Activated T-cell treated with anti-CD3 and anti-CD28 coated beads for 48 hours (primary cell): ENCODE data around the gene CEP55.

Source experiments
- DNase-seq: peaks from one replicate; pipeline ENCODE4 v3.0.0-alpha.2; 2020; ENCODE audit warnings: low read depth

CEP55 gene

GRCh38 chr10:93469454-93469853 is 27.0 kb upstream of the CEP55 start:
- no peak for DNase-seq

GRCh38 chr10:93471110-93471651 is 25.2 kb upstream of the CEP55 start:
- DNase-seq = no peak

GRCh38 chr10:93473161-93473560 is 23.3 kb upstream of the CEP55 start:
- DNase-seq = no peak

- DNase-seq = no peak
Observed at GRCh38 chr10:93473804-93474472, 22.5 kb upstream of the CEP55 start.

- DNase-seq = no peak
Observed at GRCh38 chr10:93475227-93475626, 21.2 kb upstream of the CEP55 start.

- no peak for DNase-seq
Observed at GRCh38 chr10:93475871-93476270, 20.5 kb upstream of the CEP55 start.

GRCh38 chr10:93476756-93477155 is 19.7 kb upstream of the CEP55 start:
- DNase-seq = no peak

- DNase-seq = no peak
Observed at GRCh38 chr10:93478873-93479272, 17.5 kb upstream of the CEP55 start.

- DNase-seq = no peak
Observed at GRCh38 chr10:93481637-93482144, 14.7 kb upstream of the CEP55 start.

GRCh38 chr10:93482145-93482834 is 14.1 kb upstream of the CEP55 start, which contains the start of gene MYOF:
Gene MYOF (minus strand): TSS chr10:93482334. CDS start chr10:93482194, 140 bp downstream.
- DNase-seq = peak; percentile 23

- no peak for DNase-seq
Observed at GRCh38 chr10:93485690-93486089, 10.7 kb upstream of the CEP55 start.

GRCh38 chr10:93488956-93489528 is 7.4 kb upstream of the CEP55 start:
- DNase-seq = no peak

- DNase-seq = no peak
Observed at GRCh38 chr10:93491602-93492121, 4.8 kb upstream of the CEP55 start.

- DNase-seq = no peak
Observed at GRCh38 chr10:93493162-93493561, 3.2 kb upstream of the CEP55 start.

- no peak for DNase-seq
Observed at GRCh38 chr10:93494494-93494893, 1.9 kb upstream of the CEP55 start.

GRCh38 chr10:93495654-93496321 is 624 bp upstream of the CEP55 start:
- no peak for DNase-seq

- no peak for DNase-seq
Observed at GRCh38 chr10:93498166-93498565, 1.8 kb downstream of the CEP55 start.

- no peak for DNase-seq
Observed at GRCh38 chr10:93501650-93502049, 5.2 kb downstream of the CEP55 start.

- DNase-seq = no peak
Observed at GRCh38 chr10:93503075-93503474, 6.7 kb downstream of the CEP55 start.

GRCh38 chr10:93505075-93505474 is 8.7 kb downstream of the CEP55 start:
- no peak for DNase-seq

GRCh38 chr10:93509816-93510215 is 13.4 kb downstream of the CEP55 start:
- no peak for DNase-seq

GRCh38 chr10:93512565-93512964 is 16.2 kb downstream of the CEP55 start:
- DNase-seq = no peak
